Transverse colon (tissue), 4 donors: ENCODE results near the gene PDIK1L. TPM values are rescaled to one million over a fixed set of nuclear protein-coding genes. Genes with fewer than 3 reads are reported as not detected.

ENCODE experiments used
- DNase-seq: peaks from one replicate; pipeline ENCODE4 v3.0.0-alpha.2; 2019
- H3K27ac ChIP-seq, 4 donors: fragments of 200-600 bp; sonication (generic); 2 replicates each; pipeline ENCODE4 v1.5.1; 2016 to 2018; ENCODE audit warnings: inconsistent platforms in 4 of 4
- H3K27me3 ChIP-seq: fragments of 200-600 bp; sonication (generic); 2 replicates; pipeline ENCODE4 v1.5.1; 2017; ENCODE audit warnings: inconsistent platforms
- H3K36me3 ChIP-seq, 4 donors: fragments of 200-600 bp; sonication (generic); 2 replicates each; pipeline ENCODE4 v1.5.1; 2017 to 2019; ENCODE audit warnings: inconsistent platforms in 4 of 4
- H3K4me1 ChIP-seq, 4 donors: fragments of 200-600 bp; sonication (generic); 2 replicates each; pipeline ENCODE4 v1.5.1; 2017 to 2020; ENCODE audit warnings: inconsistent platforms in 4 of 4
- H3K4me3 ChIP-seq, 4 donors: fragments of 200-600 bp; sonication (generic); 1 replicate in 1 of 4; 2 replicates in 3 of 4; pipeline versions ENCODE4 v1.5.1 to v1.6.1; 2017 to 2019; ENCODE audit warnings: inconsistent platforms in 4 of 4
- H3K9me3 ChIP-seq, 2 donors: fragments of 200-600 bp; sonication (generic); 2 replicates each; pipeline ENCODE4 v1.5.1; 2017 to 2019; ENCODE audit warnings: inconsistent platforms in 2 of 2
- EP300 ChIP-seq: sonication (generic); formaldehyde crosslinking; IDR thresholded peaks from one replicate; pipeline ENCODE4 v1.6.1; 2017; ENCODE audit warnings: antibody characterized with exemption, low read depth
- POLR2A ChIP-seq: fragments of 450-650 bp; IDR thresholded peaks from one replicate; pipeline ENCODE4 v1.6.1; 2016; ENCODE audit warnings: antibody characterized with exemption, mild to moderate bottlenecking, moderate library complexity
- POLR2AphosphoS5 ChIP-seq, 3 donors: sonication (generic); formaldehyde crosslinking; IDR thresholded peaks; one replicate each; pipeline ENCODE4 v1.6.1; 2016; ENCODE audit warnings: antibody characterized with exemption in 3 of 3
- WGBS, 2 donors: methylation state at CpG; one replicate each; pipeline ENCODE4 v1.1.5; 2018; ENCODE audit warnings: low coverage in 1 of 2; 5-methylcytosine and 5-hydroxymethylcytosine counted together
- in situ Hi-C, 4 donors: fragments of 200-750 bp; cut with MboI; loops; one replicate each; pipeline versions ENCODE4 v1.15.0 to v1.15.1; 2017; ENCODE audit warnings: low sequenced_read_pairs in 3 of 4, low pct_ligation_motif_present in 1 of 4, low pct_unique_long_range_greater_than_20kb in 1 of 4
- intact Hi-C: fragments of 100-400 bp; cut with DNase I; formaldehyde crosslinking; loops from one replicate; pipeline ENCODE4 v1.15.1; 2023; ENCODE audit warnings: low total_unique reads
- total RNA-seq, 4 donors: library from RNA; depleted of rRNA; stranded (reverse); fragments of >200 nt; gene quantifications; one replicate each; pipeline ENCODE4 v1.1.0, GENCODE V29; 2016
- TF ChIP-seq, protein P1 (sequence below), 5 experiments: fragments of 200-600 bp in 3 of 5; fragments of 450-650 bp in 2 of 5; sonication (generic) in 3 of 5; IDR thresholded peaks; 1 replicate in 2 of 5; 2 replicates in 3 of 5; pipeline ENCODE4 v1.5.1; 2016 to 2017; ENCODE audit warnings: antibody characterized with exemption in 5 of 5, inconsistent platforms in 3 of 5, mild to moderate bottlenecking in 2 of 5, moderate library complexity in 1 of 5

Gene PDIK1L
- total RNA-seq, 4 donors from 2014 or later = 4.0 to 15.6 (median 9.8) TPM

DNA sequence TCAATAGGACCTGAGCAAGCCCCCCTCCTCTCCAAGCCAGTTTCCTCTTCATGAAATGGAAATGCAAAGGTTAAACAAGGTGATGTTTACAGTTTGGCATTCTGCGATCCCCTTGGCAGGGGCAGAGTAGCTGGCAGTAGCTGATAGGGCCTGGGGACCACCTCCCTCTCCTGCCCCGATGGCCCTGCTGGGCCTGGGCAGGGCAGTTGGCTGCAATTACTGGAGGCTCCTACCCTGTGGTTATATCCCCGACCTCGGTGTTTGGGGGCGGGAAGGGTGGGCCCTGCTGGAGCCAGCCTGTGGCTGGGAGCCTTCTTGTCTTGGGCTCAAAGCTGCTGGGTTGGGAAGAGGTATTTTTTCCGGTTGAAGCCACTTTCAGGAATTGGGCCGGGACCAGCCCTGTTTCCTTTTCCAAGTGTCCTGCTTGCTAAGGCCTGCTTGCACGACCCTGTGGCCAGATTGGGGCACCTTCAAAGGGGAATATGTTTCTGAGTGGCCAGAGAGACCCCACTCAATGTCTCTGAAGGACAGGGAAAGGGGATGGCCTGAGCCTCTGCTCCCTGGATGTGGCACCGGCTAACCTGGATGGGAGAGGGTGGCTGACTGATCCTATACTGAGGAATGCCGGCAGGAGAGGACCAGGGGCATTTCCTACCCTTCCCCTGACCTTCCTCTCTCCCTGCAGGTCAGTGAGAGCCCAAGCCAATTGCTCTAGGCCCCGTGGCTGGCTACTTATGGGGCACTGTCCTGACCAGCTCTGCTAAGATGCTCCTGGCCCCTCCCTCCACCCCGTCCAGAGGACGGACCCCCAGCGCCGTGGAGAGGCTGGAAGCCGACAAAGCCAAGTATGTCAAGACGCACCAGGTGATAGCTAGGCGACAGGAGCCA is 49.1 kb downstream of the PDIK1L start:
- in situ Hi-C loops = loop anchor here in 2 of 4 donors (25.0 kb wide), 1 partner anchor 123 kb away; the partner anchor contains the start of gene SLC30A2 (in 2 of the 2)
- H3K36me3 ChIP-seq = no peaks in the 10 kb centered on the region
- 59% methylated on average over 16 of the region's 18 CpGs; no CpG with 5 or more reads in 1 of the 2 donors for WGBS, 2 donors
- DNase-seq = no peak
- H3K9me3 ChIP-seq = no peaks in the 10 kb centered on the region
- intact Hi-C loops = no loop called here
- TF ChIP-seq, protein P1, sequence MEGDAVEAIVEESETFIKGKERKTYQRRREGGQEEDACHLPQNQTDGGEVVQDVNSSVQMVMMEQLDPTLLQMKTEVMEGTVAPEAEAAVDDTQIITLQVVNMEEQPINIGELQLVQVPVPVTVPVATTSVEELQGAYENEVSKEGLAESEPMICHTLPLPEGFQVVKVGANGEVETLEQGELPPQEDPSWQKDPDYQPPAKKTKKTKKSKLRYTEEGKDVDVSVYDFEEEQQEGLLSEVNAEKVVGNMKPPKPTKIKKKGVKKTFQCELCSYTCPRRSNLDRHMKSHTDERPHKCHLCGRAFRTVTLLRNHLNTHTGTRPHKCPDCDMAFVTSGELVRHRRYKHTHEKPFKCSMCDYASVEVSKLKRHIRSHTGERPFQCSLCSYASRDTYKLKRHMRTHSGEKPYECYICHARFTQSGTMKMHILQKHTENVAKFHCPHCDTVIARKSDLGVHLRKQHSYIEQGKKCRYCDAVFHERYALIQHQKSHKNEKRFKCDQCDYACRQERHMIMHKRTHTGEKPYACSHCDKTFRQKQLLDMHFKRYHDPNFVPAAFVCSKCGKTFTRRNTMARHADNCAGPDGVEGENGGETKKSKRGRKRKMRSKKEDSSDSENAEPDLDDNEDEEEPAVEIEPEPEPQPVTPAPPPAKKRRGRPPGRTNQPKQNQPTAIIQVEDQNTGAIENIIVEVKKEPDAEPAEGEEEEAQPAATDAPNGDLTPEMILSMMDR (IDR thresholded peaks at IDR 0.05) = no peak
- TF ChIP-seq POLR2AphosphoS5 (IDR thresholded peaks at IDR 0.05) (no peak), EP300 (no peak), POLR2A (no peak)
- H3K27me3 ChIP-seq = peaks cover 57% of the 10 kb centered on the region
- H3K27ac ChIP-seq = peak overlapping the region in 1 of 4 donors; percentile 46
- peak overlapping the region; percentile 33 to 60 (median 42) for H3K4me3 ChIP-seq
- H3K4me1 ChIP-seq = peaks cover 10 to 24% (median 19%) of the 10 kb centered on the region in 4 donors

DNA sequence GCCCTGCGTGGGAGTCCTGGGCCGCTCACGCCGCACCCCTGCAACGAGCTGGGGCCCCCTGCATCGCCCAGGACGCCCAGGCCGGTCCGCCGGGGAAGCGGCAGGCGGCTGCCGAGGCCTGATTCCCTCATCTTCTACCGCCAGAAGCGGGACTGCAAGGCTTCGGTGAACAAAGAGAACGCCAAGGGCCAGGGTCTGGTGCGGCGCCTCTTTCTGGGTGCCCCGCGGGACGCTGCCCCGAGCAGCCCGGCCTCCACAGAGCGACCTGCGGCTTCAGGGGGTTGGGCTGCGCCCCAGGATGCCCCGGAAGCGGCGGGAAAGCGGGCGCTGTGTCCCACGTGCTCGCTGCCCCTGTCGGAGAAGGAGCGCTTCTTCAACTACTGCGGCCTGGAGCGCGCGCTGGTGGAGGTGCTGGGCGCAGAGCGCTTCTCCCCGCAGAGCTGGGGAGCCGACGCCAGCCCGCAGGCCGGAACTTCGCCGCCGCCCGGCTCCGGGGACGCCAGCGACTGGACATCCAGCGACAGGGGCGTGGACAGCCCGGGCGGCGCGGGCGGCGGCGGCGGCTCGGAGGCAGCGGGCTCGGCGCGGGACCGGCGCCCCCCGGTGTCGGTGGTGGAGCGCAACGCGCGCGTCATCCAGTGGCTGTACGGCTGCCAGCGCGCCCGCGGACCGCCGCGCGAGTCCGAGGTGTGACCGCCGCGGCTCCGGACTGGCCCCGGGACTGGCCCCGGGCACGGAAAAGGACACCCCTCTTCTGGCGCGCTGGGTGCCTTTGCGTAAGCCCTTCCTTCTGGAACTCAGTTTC is 50.0 kb downstream of the PDIK1L start:
- intact Hi-C loops = no loop called here

DNA sequence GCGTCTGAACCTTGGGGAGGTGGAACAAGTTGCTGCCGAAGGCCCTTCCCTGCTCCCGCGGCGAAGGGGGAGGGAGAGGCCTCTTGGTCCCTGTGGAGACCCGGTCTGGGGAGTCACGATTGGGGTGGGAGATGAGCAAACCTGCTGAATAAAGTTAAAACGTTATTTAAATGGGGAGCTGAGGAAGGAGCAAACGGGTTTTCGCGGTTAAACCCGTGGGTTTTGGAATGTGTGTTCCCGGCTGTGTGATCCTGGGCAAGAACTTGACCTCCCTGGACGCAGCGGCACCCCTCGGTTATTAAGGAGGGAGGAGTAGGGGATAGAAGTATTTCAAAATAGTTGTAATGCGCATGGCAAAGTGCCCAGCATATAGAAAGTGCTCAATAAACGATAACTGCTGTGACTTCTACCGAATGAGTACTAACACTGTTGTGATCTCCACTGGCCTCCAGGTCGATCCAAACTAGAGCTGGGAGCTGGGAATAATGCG is 50.6 kb downstream of the PDIK1L start:
- no peaks in the 10 kb centered on the region for H3K36me3 ChIP-seq
- WGBS, 2 donors = 25 to 45% methylated on average over 4 to 21 of the region's 21 CpGs
- no peaks in the 10 kb centered on the region for H3K9me3 ChIP-seq
- DNase-seq = no peak
- in situ Hi-C loops (loop anchor here in 2 of 4 donors (25.0 kb wide), 1 partner anchor 125 kb away; the partner anchor contains the start of gene SLC30A2 (in 2 of the 2)), intact Hi-C loops (no loop called here)
- TF ChIP-seq POLR2A = no peak
- TF ChIP-seq, protein P1 (IDR thresholded peaks at IDR 0.05) = no peak
- TF ChIP-seq EP300 = no peak
- TF ChIP-seq POLR2AphosphoS5 (IDR thresholded peaks at IDR 0.05) = no peak
- H3K27me3 ChIP-seq = peaks cover 42% of the 10 kb centered on the region
- H3K27ac ChIP-seq = peak overlapping the region in 2 of 4 donors; percentile 37 to 46
- H3K4me3 ChIP-seq = peak overlapping the region; percentile 4 to 60 (median 42)
- peaks cover 10 to 24% (median 19%) of the 10 kb centered on the region in 4 donors for H3K4me1 ChIP-seq

More for the DNA sequence above, 50.0 kb downstream of the PDIK1L start:
- H3K4me1 ChIP-seq = peaks cover 10 to 24% (median 19%) of the 10 kb centered on the region in 4 donors
- 4% methylated on average over 30 of the region's 98 CpGs; no CpG with 5 or more reads in 1 of the 2 donors for WGBS, 2 donors
- H3K36me3 ChIP-seq = no peaks in the 10 kb centered on the region
- peak; percentile 49 for DNase-seq
- H3K4me3 ChIP-seq = peak overlapping the region; percentile 33 to 60 (median 42)
- no peaks in the 10 kb centered on the region for H3K9me3 ChIP-seq
- in situ Hi-C loops = loop anchor here in 2 of 4 donors (25.0 kb wide), 1 partner anchor 124 kb away; the partner anchor contains the start of gene SLC30A2 (in 2 of the 2)
- peaks cover 48% of the 10 kb centered on the region for H3K27me3 ChIP-seq
- TF ChIP-seq, protein P1 (IDR thresholded peaks at IDR 0.05) = peak in 2 of 5 experiments; percentile 4 to 9
- TF ChIP-seq POLR2A (no peak), EP300 (no peak), POLR2AphosphoS5 (IDR thresholded peaks at IDR 0.05) (no peak)
- peak overlapping the region in 3 of 4 donors; percentile 1 to 46 (median 37) for H3K27ac ChIP-seq
